HepG2 (cell line): ENCODE results near the gene VSIG10L. TPM values are rescaled to one million over a fixed set of nuclear protein-coding genes. Genes with fewer than 3 reads are reported as not detected.
A peak's percentile ranks its signal among the peaks of the same experiment; 100 is the strongest.

ENCODE experiments used
- ATAC-seq: fragments of 200-7000 bp; cut with Tn5 transposase; 3 replicates; pipeline ENCODE4 v1.9.1; 2020; ENCODE audit warnings: mild to moderate bottlenecking, moderate library complexity
- BruUV-seq: library from RNA; stranded (reverse); fragments of 400-500 nt; replicated peaks from 2 replicates; lab custom pipeline; 2021; lab: Mats Ljungman, UMichigan
- CTCF ChIA-PET: fragments of 300-600 bp; formaldehyde crosslinking; extraction: SDS; loops from one replicate; lab custom pipeline; 2021; ENCODE audit warnings: low total read pairs, inconsistent platforms, low intra/inter-chr PET ratio; lab: Yijun Ruan, JAX
- POLR2A ChIA-PET: fragments of 350-600 bp; sonication (Branson Sonifier 250); formaldehyde crosslinking; loops from one replicate; lab custom pipeline; 2020; ENCODE audit warnings: antibody characterized with exemption, inconsistent platforms; lab: Yijun Ruan, JAX
- DNase-seq: peaks from one replicate; pipeline ENCODE4 v3.0.0-alpha.2; 2015; ENCODE audit warnings: low spot score
- FAIRE-seq: peaks from 3 replicates; lab custom pipeline; 2011; peaks lifted over from hg19 to GRCh38; lab: Jason Lieb, UNC
- H2AFZ ChIP-seq: one replicate; pipeline ENCODE4 v1.6.1; 2011; ENCODE audit warnings: low read length, inconsistent platforms
- H3K27ac ChIP-seq: fragments of 300-600 bp; 3 replicates; pipeline ENCODE4 v1.8.0; 2011; ENCODE audit warnings: mixed run types, mild to moderate bottlenecking, mixed read lengths, low read length, inconsistent platforms; ENCODE audit not compliant: insufficient read depth; ENCODE audit errors: extremely low read length
- H3K27me3 ChIP-seq, 2 experiments: fragments of 200-600 bp in 1 of 2; 2 replicates in 1 of 2; 3 replicates in 1 of 2; pipeline versions ENCODE4 v1.6.0 to v1.8.0; 2011; ENCODE audit warnings: low read length in 2 of 2, mild to moderate bottlenecking in 2 of 2, moderate library complexity in 2 of 2, inconsistent platforms in 1 of 2; ENCODE audit not compliant: insufficient read depth in 2 of 2, control insufficient read depth in 1 of 2
- H3K36me3 ChIP-seq, 2 experiments: fragments of 200-600 bp in 1 of 2; replicated peaks in 1 of 2; 2 replicates in 1 of 2; 3 replicates in 1 of 2; pipeline versions ENCODE4 v1.5.1 to v1.8.0; 2011; ENCODE audit warnings: low read length in 2 of 2, inconsistent platforms in 1 of 2; ENCODE audit not compliant: insufficient read depth in 2 of 2, control insufficient read depth in 1 of 2
- H3K4me1 ChIP-seq: 2 replicates; pipeline ENCODE4 v1.5.1; 2012; ENCODE audit warnings: low read length, inconsistent platforms; ENCODE audit not compliant: insufficient read depth
- H3K4me2 ChIP-seq: 2 replicates; pipeline ENCODE4 v1.6.0; 2011; ENCODE audit warnings: low read depth, low read length, inconsistent platforms
- H3K4me3 ChIP-seq, 3 experiments: fragments of 200-600 bp in 1 of 3; sonication (generic), shearing (Covaris generic) in 1 of 3; replicated peaks in 1 of 3; 2 replicates each; pipeline ENCODE4 v1.5.1; 2011 to 2016; ENCODE audit warnings: low read length in 3 of 3, inconsistent platforms in 2 of 3, low read depth in 2 of 3, mild to moderate bottlenecking in 2 of 3, control low read depth in 1 of 3, mixed read lengths in 1 of 3; ENCODE audit not compliant: insufficient read depth in 1 of 3
- H3K79me2 ChIP-seq: one replicate; pipeline ENCODE4 v1.6.1; 2011; ENCODE audit warnings: low read length, inconsistent platforms; ENCODE audit not compliant: insufficient read depth
- H3K9ac ChIP-seq: 2 replicates; pipeline ENCODE4 v1.6.0; 2011; ENCODE audit warnings: mild to moderate bottlenecking, low read depth, low read length, inconsistent platforms; ENCODE audit not compliant: insufficient read depth
- H3K9me3 ChIP-seq: 2 replicates; pipeline ENCODE4 v1.5.1; 2012; ENCODE audit warnings: mild to moderate bottlenecking, low read length
- H4K20me1 ChIP-seq: 2 replicates; pipeline ENCODE4 v1.6.0; 2011; ENCODE audit warnings: inconsistent platforms, mild to moderate bottlenecking, low read length, moderate library complexity; ENCODE audit not compliant: insufficient read depth
- FOXK1 ChIP-seq: sonication (generic); formaldehyde crosslinking; IDR thresholded peaks from 2 replicates; pipeline ENCODE4 v1.4.0; 2020; ENCODE audit warnings: low read depth, missing genetic modification reagents, borderline replicate concordance
- HNRNPK ChIP-seq: fragments of 200-400 bp; formaldehyde crosslinking; IDR thresholded peaks from 2 replicates; pipeline ENCODE4 v1.6.1; 2018; ENCODE audit warnings: low read length, low read depth, moderate library complexity, mild to moderate bottlenecking; ENCODE audit not compliant: poor library complexity, severe bottlenecking
- KDM2A ChIP-seq: sonication (generic); formaldehyde crosslinking; IDR thresholded peaks from 2 replicates; pipeline ENCODE4 v1.4.0; 2020; ENCODE audit warnings: low read depth, missing genetic modification reagents, borderline replicate concordance
- MAX ChIP-seq: IDR thresholded peaks from 2 replicates; pipeline ENCODE4 v1.6.1; 2012; ENCODE audit warnings: inconsistent platforms
- MNT ChIP-seq: fragments of 450-650 bp; IDR thresholded peaks from 2 replicates; pipeline ENCODE4 v1.6.1; 2016
- NFRKB ChIP-seq: fragments of 450-650 bp; IDR thresholded peaks from 2 replicates; pipeline ENCODE4 v1.6.1; 2017
- POLR2A ChIP-seq, 2 experiments: IDR thresholded peaks; 2 replicates each; pipeline ENCODE4 v1.6.1; 2011; ENCODE audit warnings: low read depth in 2 of 2, low read length in 2 of 2, mild to moderate bottlenecking in 1 of 2, moderate library complexity in 1 of 2; ENCODE audit not compliant: insufficient read depth in 1 of 2
- SIX4 ChIP-seq: sonication (generic); formaldehyde crosslinking; IDR thresholded peaks from 2 replicates; pipeline ENCODE4 v1.4.0; 2020; ENCODE audit warnings: missing genetic modification reagents
- SMAD1 ChIP-seq: sonication (generic); formaldehyde crosslinking; IDR thresholded peaks from 2 replicates; pipeline ENCODE4 v1.4.0; 2020; ENCODE audit warnings: missing genetic modification reagents, low read depth, mild to moderate bottlenecking, borderline replicate concordance
- SNAPC2 ChIP-seq: sonication (generic); formaldehyde crosslinking; IDR thresholded peaks from 2 replicates; pipeline ENCODE4 v1.8.1; 2022; ENCODE audit warnings: mild to moderate bottlenecking, missing genetic modification reagents
- TAF1 ChIP-seq: sonication (generic); formaldehyde crosslinking; IDR thresholded peaks from 2 replicates; pipeline ENCODE4 v1.4.0; 2020; ENCODE audit warnings: missing genetic modification reagents
- ZFX ChIP-seq: sonication (generic); formaldehyde crosslinking; IDR thresholded peaks from 2 replicates; pipeline ENCODE4 v1.4.0; 2020; ENCODE audit warnings: mild to moderate bottlenecking, low read depth, missing genetic modification reagents, moderate library complexity
- ZFYVE20 ChIP-seq: sonication (generic); formaldehyde crosslinking; IDR thresholded peaks from 2 replicates; pipeline ENCODE4 v1.8.0; 2023; ENCODE audit warnings: low read depth, mild to moderate bottlenecking, moderate library complexity, missing genetic modification reagents, borderline replicate concordance
- ZNF451 ChIP-seq: sonication (generic); formaldehyde crosslinking; IDR thresholded peaks from 2 replicates; pipeline ENCODE4 v1.5.0; 2020; ENCODE audit warnings: mild to moderate bottlenecking, missing genetic modification reagents
- ZNF577 ChIP-seq: sonication (generic); formaldehyde crosslinking; IDR thresholded peaks from 2 replicates; pipeline ENCODE4 v1.4.0; 2020; ENCODE audit warnings: mild to moderate bottlenecking, low read depth, missing genetic modification reagents, borderline replicate concordance
- ZNF740 ChIP-seq: sonication (generic); formaldehyde crosslinking; IDR thresholded peaks from 2 replicates; pipeline ENCODE4 v1.4.0; 2020; ENCODE audit warnings: missing genetic modification reagents
- ZNF879 ChIP-seq: sonication (generic); formaldehyde crosslinking; IDR thresholded peaks from 2 replicates; pipeline ENCODE4 v1.8.1; 2023; ENCODE audit warnings: missing genetic modification reagents
- ZSCAN12 ChIP-seq: sonication (generic); formaldehyde crosslinking; IDR thresholded peaks from 2 replicates; pipeline ENCODE4 v1.9.0; 2021; ENCODE audit warnings: mild to moderate bottlenecking, missing genetic modification reagents
- WGBS: methylation state at CpG from one replicate; pipeline ENCODE4 v1.1.6; 2017; ENCODE audit warnings: low lambda C conversion rate; 5-methylcytosine and 5-hydroxymethylcytosine counted together
- in situ Hi-C: cut with HindIII; loops from 2 replicates; pipeline ENCODE4 v1.10.0; 2017; ENCODE audit warnings: low pct_unique_long_range_greater_than_20kb; ENCODE audit not compliant: extremely low pct_ligation_motif_present
- intact Hi-C: fragments of 100-400 bp; cut with micrococcal nuclease; formaldehyde crosslinking; loops from one replicate; pipeline ENCODE4 v1.10.0; 2022; ENCODE audit not compliant: unreplicated experiment
- polyA plus RNA-seq, 8 experiments: library from polyadenylated mRNA; depleted of rRNA in 3 of 8; stranded (reverse) in 7 of 8; unstranded in 1 of 8; fragments of >200 nt; fragmentation: Illumina TruSeq in 4 of 8; extraction: Trizol in 4 of 8; gene quantifications; 2 replicates each; pipeline versions ENCODE4 v1.2.1 to v1.2.3, GENCODE V29; 2011 to 2016; ENCODE audit warnings: low read depth in 4 of 8, missing spikeins in 1 of 8, mixed read lengths in 1 of 8; ENCODE audit not compliant: insufficient read depth in 1 of 8
- total RNA-seq, 5 experiments: library from RNA; depleted of rRNA; stranded (reverse); fragments of >200 nt; fragmentation: Illumina TruSeq; extraction: Trizol; gene quantifications; 2 replicates each; pipeline ENCODE4 v1.2.3, GENCODE V29; 2016; ENCODE audit warnings: low read depth in 1 of 5
- TF ChIP-seq, protein P1 (sequence below): sonication (generic); formaldehyde crosslinking; IDR thresholded peaks from 2 replicates; pipeline ENCODE4 v1.8.0; 2022; ENCODE audit warnings: mild to moderate bottlenecking, missing genetic modification reagents, moderate library complexity
- TF ChIP-seq, protein P2 (sequence below): IDR thresholded peaks from 2 replicates; pipeline ENCODE4 v1.6.1; 2016; ENCODE audit warnings: missing genetic modification reagents, missing compliant biosample characterization

Gene VSIG10L
- total and polyA plus RNA-seq, 2 of the 13 experiments (the other 11 are each of a cell fraction or from before 2014, with no cell fraction given), result 2.7 to 8.5 TPM

- H3K36me3 ChIP-seq, result peaks cover 4 to 8% of the 10 kb centered on the region in 2 experiments; a peak in 4 of 5 replicates
- H3K27ac ChIP-seq, result peak overlapping the region; percentile 67
- H3K4me1 ChIP-seq, result peaks cover 55% of the 10 kb centered on the region
- intact Hi-C loops (loop anchor here (1.0 to 2.0 kb wide), 3 partner anchors 23 to 99 kb away; no protein-coding TSS in a partner anchor), in situ Hi-C loops (loop anchor here (5.0 kb wide), 1 partner anchor 57 kb away; no protein-coding TSS in a partner anchor)
- H3K79me2 ChIP-seq, result no peaks in the 10 kb centered on the region
- ATAC-seq (peak; percentile 51), FAIRE-seq (no peak), DNase-seq (peak; percentile 82)
- no peaks in the 10 kb centered on the region for H3K9me3 ChIP-seq
- ChIA-PET POLR2A (interaction anchor here (0.6 to 6.9 kb wide), 17 partner anchors 11 to 256 kb away, joined by 3 to 211 read pairs (median 7); partner anchors contain the start of genes ETFB, LIM2 and NKG7), CTCF (interaction anchor here (1.0 to 3.1 kb wide), 5 partner anchors 27 to 99 kb away, joined by 3 to 38 read pairs (median 9); no protein-coding TSS in a partner anchor)
- H4K20me1 ChIP-seq, result peaks cover 9% of the 10 kb centered on the region; the same call in 1 of the 2 replicates
- H3K4me2 ChIP-seq, result peak overlapping the region; percentile 86
- H3K9ac ChIP-seq, result peak overlapping the region; percentile 73
- TSS peak; percentile 72 for BruUV-seq
- 64% methylated on average over 82 of the region's 107 CpGs for WGBS
- peak overlapping the region; percentile 45 to 80 (median 80); a peak in 5 of 6 replicates for H3K4me3 ChIP-seq
- H2AFZ ChIP-seq, result no peak overlapping the region
- H3K27me3 ChIP-seq, result no peaks in the 10 kb centered on the region
- TF ChIP-seq POLR2A (IDR thresholded peaks at IDR 0.05; ENCODE audit: insufficient read depth in 1 of 2, low read depth in 2 of 2, low read length in 2 of 2), result peak; percentile 15 to 78; a peak in 2 of 4 replicates
- TF ChIP-seq, protein P1, sequence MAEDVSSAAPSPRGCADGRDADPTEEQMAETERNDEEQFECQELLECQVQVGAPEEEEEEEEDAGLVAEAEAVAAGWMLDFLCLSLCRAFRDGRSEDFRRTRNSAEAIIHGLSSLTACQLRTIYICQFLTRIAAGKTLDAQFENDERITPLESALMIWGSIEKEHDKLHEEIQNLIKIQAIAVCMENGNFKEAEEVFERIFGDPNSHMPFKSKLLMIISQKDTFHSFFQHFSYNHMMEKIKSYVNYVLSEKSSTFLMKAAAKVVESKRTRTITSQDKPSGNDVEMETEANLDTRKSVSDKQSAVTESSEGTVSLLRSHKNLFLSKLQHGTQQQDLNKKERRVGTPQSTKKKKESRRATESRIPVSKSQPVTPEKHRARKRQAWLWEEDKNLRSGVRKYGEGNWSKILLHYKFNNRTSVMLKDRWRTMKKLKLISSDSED (CRISPR knock-in tag), result no peak
- TF ChIP-seq MAX, result peak; percentile 87
- 0 out of 2 replicates have a peak, but pooled peaks have one; percentile 30 for TF ChIP-seq ZNF451 (CRISPR knock-in tag)
- peak; percentile 34; the same call in 1 of the 2 replicates for TF ChIP-seq ZFX
- TF ChIP-seq SIX4 (CRISPR knock-in tag), result no peak
- no peak for TF ChIP-seq SMAD1 (CRISPR knock-in tag)
- TF ChIP-seq NFRKB, result no peak
- no peak for TF ChIP-seq ZNF577 (CRISPR knock-in tag)
- TF ChIP-seq, protein P2, sequence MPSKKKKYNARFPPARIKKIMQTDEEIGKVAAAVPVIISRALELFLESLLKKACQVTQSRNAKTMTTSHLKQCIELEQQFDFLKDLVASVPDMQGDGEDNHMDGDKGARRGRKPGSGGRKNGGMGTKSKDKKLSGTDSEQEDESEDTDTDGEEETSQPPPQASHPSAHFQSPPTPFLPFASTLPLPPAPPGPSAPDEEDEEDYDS, result peak; percentile 45; the same call in 1 of the 2 replicates
- peak; percentile 42 for TF ChIP-seq TAF1 (CRISPR knock-in tag)
- no peak for TF ChIP-seq MNT
- TF ChIP-seq ZSCAN12 (CRISPR knock-in tag), result no peak
- TF ChIP-seq FOXK1 (CRISPR knock-in tag), result no peak
- TF ChIP-seq ZNF879, result no peak
- peak; percentile 56 for TF ChIP-seq HNRNPK
- TF ChIP-seq ZNF740 (CRISPR knock-in tag), result no peak
- no peak for TF ChIP-seq ZFYVE20 (CRISPR knock-in tag)
- peak; percentile 40; the same call in 1 of the 2 replicates for TF ChIP-seq KDM2A (CRISPR knock-in tag)
- no peak for TF ChIP-seq SNAPC2
These were observed 2.0 kb downstream of the VSIG10L start for GRCh38 chr19:51339687-51340656.
